SK-N-SH (cell line): Measurements from ENCODE around the gene GPR137.

Experiments used
- CTCF ChIP-seq: fragments of 200-600 bp; sonication (generic); IDR thresholded peaks from 2 replicates; pipeline ENCODE4 v1.6.1; 2017; ENCODE audit warnings: antibody characterized with exemption, mild to moderate bottlenecking, moderate library complexity
- TAF1 ChIP-seq: IDR thresholded peaks from 2 replicates; pipeline ENCODE4 v1.6.1; 2012; ENCODE audit warnings: low read depth, mild to moderate bottlenecking, low read length, moderate library complexity, borderline replicate concordance

- TF ChIP-seq TAF1 (no peak), CTCF (peak; percentile 32; the same call in 1 of the 2 replicates)
Measured at GRCh38 chr11:64314146-64314804, 28.6 kb downstream of the GPR137 start.
